ENCODE results near the gene CHKB.

DNA sequence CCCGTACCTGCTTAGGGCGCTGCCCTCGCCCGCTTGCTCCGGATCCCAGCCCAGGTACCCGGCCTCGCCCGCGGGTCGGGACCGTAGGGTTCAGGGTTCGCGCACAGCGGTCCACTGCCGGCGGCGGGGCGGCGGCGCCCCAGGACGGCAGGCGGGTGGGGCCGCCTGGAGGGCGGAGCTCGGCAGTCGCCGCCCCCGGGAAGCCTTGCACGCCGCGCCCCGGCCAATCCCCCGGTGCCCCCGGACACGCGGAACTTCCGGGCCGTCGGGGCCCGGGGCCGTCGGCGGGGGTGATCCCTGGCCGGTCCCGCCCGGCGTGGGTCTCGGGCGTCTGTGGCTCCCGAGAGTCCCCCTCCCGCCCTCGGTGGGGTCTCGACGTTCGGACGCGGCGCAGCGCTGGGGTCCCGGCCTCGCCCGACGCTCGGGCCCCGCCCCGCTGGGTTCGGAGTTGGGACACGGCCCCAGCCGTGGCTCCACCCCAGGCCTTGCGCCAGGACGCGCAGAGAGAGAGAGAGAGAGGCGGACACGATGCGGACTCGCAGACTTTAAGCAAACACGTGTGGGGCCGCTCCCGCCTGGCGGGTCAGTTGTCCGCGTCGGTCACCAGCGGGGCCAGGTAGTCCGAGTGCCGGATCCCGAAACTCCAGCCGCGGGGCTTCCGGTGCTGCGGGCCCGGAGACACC lies 52.6 kb downstream of the CHKB start, which contains the start of gene TYMP:
- TF ChIP-seq FOXM1 (IDR thresholded peaks at IDR 0.05; ENCODE audit: borderline replicate concordance) (no peak), SP1 (IDR thresholded peaks at IDR 0.05) (no peak), BHLHE40 (IDR thresholded peaks at IDR 0.05; ENCODE audit: borderline replicate concordance) (no peak), NFRKB (IDR thresholded peaks at IDR 0.05) (no peak), HDGF (IDR thresholded peaks at IDR 0.05; ENCODE audit: borderline replicate concordance) (no peak), SUZ12 (IDR thresholded peaks at IDR 0.05) (no peak), CTBP1 (IDR thresholded peaks at IDR 0.05; ENCODE audit: borderline replicate concordance) (no peak), FOXK2 (IDR thresholded peaks at IDR 0.05) (no peak)
- TF ChIP-seq, protein P1, sequence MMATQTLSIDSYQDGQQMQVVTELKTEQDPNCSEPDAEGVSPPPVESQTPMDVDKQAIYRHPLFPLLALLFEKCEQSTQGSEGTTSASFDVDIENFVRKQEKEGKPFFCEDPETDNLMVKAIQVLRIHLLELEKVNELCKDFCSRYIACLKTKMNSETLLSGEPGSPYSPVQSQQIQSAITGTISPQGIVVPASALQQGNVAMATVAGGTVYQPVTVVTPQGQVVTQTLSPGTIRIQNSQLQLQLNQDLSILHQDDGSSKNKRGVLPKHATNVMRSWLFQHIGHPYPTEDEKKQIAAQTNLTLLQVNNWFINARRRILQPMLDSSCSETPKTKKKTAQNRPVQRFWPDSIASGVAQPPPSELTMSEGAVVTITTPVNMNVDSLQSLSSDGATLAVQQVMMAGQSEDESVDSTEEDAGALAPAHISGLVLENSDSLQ (IDR thresholded peaks at IDR 0.05) = no peak

Data from HEK293T (cell line).